ENCODE measurements around the gene NIPA2.

NIPA2 gene

GRCh38 chr15:22895465-22896190 is 57.2 kb downstream of the NIPA2 start:
- DNase-seq (ENCODE audit: low read depth), result peak; percentile 50
- TF ChIP-seq CTCF (conservative IDR thresholded peaks at IDR 0.05; ENCODE audit: low read depth, low read length), result no peak
- no peak overlapping the region for H3K4me3 ChIP-seq (ENCODE audit: low read length)

GRCh38 chr15:22902046-22902445 is 63.6 kb downstream of the NIPA2 start:
- no peak overlapping the region for H3K4me3 ChIP-seq (ENCODE audit: low read length)
- no peak for DNase-seq (ENCODE audit: low read depth)
- no peak for TF ChIP-seq CTCF (conservative IDR thresholded peaks at IDR 0.05; ENCODE audit: low read depth, low read length)

- no peak for TF ChIP-seq CTCF (conservative IDR thresholded peaks at IDR 0.05; ENCODE audit: low read depth, low read length)
- no peak overlapping the region for H3K4me3 ChIP-seq (ENCODE audit: low read length)
- no peak for DNase-seq (ENCODE audit: low read depth)
Measured at GRCh38 chr15:22902578-22902977, 64.1 kb downstream of the NIPA2 start.

- no peak for DNase-seq (ENCODE audit: low read depth)
Measured at GRCh38 chr15:22902981-22903380, 64.5 kb downstream of the NIPA2 start.

GRCh38 chr15:22903427-22903826 is 65.0 kb downstream of the NIPA2 start:
- TF ChIP-seq CTCF (conservative IDR thresholded peaks at IDR 0.05; ENCODE audit: low read depth, low read length), result no peak

More at GRCh38 chr15:22902981-22903380, 64.5 kb downstream of the NIPA2 start:
- TF ChIP-seq CTCF (conservative IDR thresholded peaks at IDR 0.05; ENCODE audit: low read depth, low read length), result no peak
- H3K4me3 ChIP-seq (ENCODE audit: low read length), result no peak overlapping the region

GRCh38 chr15:22903961-22904534 is 65.6 kb downstream of the NIPA2 start:
- no peak for DNase-seq (ENCODE audit: low read depth)
- no peak overlapping the region for H3K4me3 ChIP-seq (ENCODE audit: low read length)
- no peak for TF ChIP-seq CTCF (conservative IDR thresholded peaks at IDR 0.05; ENCODE audit: low read depth, low read length)

More at GRCh38 chr15:22903427-22903826, 65.0 kb downstream of the NIPA2 start:
- H3K4me3 ChIP-seq (ENCODE audit: low read length), result no peak overlapping the region
- DNase-seq (ENCODE audit: low read depth), result no peak

- H3K4me3 ChIP-seq (ENCODE audit: low read length), result no peak overlapping the region
- no peak for TF ChIP-seq CTCF (conservative IDR thresholded peaks at IDR 0.05; ENCODE audit: low read depth, low read length)
- no peak for DNase-seq (ENCODE audit: low read depth)
Measured at GRCh38 chr15:22904736-22905135, 66.3 kb downstream of the NIPA2 start.

All from retinal pigment epithelial cell (primary cell).